T-helper 2 cell treated with Interferon-gamma antibody and Interleukin-4, amounts not matched to agents 5 μg/mL and 100 μg/mL, for 36 hours (primary cell): ENCODE measurements around the gene TEX11.
"Not testable (repeated sequence)": the region's sequence is repeated elsewhere in the genome, so short reads cannot be mapped to it uniquely, and the experiment has no call there.

ENCODE experiments used
- DNase-seq: peaks from one replicate; pipeline ENCODE4 v3.0.0; 2021; ENCODE audit warnings: low spot score
- H3K27ac Mint-ChIP-seq: one replicate; pipeline ENCODE4 v1.8.0; 2021; ENCODE audit warnings: mild to moderate bottlenecking, mixed read lengths
- H3K27me3 Mint-ChIP-seq: one replicate; pipeline ENCODE4 v1.8.0; 2021; ENCODE audit warnings: low read depth, mixed read lengths
- H3K36me3 Mint-ChIP-seq: one replicate; pipeline ENCODE4 v1.8.0; 2021; ENCODE audit warnings: low read depth, mixed read lengths
- H3K4me1 Mint-ChIP-seq: one replicate; pipeline ENCODE4 v1.8.0; 2021; ENCODE audit warnings: low read depth, mixed read lengths
- H3K4me3 Mint-ChIP-seq: one replicate; pipeline ENCODE4 v1.8.0; 2022; ENCODE audit warnings: mild to moderate bottlenecking, moderate library complexity, mixed read lengths
- H3K9me3 Mint-ChIP-seq: one replicate; pipeline ENCODE4 v1.8.0; 2021; ENCODE audit warnings: mixed read lengths

Gene TEX11

GRCh38 chrX:70527053-70527452 lies 381.5 kb downstream of the TEX11 start:
- H3K36me3 Mint-ChIP-seq, result no peaks in the 10 kb centered on the region
- no peaks in the 10 kb centered on the region for H3K9me3 Mint-ChIP-seq
- H3K4me1 Mint-ChIP-seq, result peaks cover 8% of the 10 kb centered on the region
- H3K27me3 Mint-ChIP-seq, result peaks cover 6% of the 10 kb centered on the region
- no peak overlapping the region for H3K27ac Mint-ChIP-seq
- DNase-seq, result no peak
- no peak overlapping the region for H3K4me3 Mint-ChIP-seq

DNA sequence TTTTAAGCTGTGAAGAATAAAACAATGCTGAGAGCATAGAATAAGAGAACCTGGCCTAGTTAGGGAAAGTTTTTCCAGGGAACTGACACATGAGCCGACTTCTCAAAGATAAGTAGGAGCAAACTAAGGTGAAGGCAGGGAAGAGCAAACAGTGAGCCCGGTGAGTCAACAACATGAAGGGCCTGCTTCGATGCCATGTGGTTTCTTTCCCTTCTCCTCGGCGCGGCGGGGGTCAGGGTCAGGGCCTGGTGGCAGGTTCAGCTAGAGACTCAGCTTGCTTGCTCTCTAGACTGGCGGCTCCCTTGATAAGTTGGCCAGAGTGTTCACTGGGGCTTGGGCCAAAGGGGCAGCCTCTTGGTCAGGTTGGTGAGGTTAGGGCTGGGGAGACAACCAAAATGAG lies 382.8 kb downstream of the TEX11 start:
- Mint-ChIP-seq H3K4me3 (no peak overlapping the region), H3K4me1 (peaks cover 8% of the 10 kb centered on the region), H3K27me3 (no peaks in the 10 kb centered on the region), H3K9me3 (no peaks in the 10 kb centered on the region), H3K27ac (no peak overlapping the region), H3K36me3 (no peaks in the 10 kb centered on the region)
- no peak for DNase-seq

DNA sequence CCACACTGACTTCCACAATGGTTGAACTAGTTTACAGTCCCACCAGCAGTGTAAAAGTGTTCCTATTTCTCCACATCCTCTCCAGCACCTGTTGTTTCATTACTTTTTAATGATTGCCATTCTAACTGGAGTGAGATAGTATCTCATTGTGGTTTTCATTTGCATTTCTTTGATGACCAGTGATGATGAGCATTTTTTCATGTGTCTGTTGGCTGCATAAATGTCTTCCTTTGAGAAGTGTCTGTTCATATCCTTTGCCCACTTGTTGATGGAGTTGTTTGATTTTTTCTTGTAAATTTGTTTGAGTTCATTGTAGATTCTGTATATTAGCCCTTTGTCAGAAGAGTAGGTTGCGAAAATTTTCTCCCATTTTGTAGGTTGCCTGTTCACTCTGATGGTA lies 392.8 kb downstream of the TEX11 start:
- H3K27ac Mint-ChIP-seq, DNase-seq, H3K36me3 Mint-ChIP-seq, H3K4me3 Mint-ChIP-seq, H3K4me1 Mint-ChIP-seq, H3K27me3 Mint-ChIP-seq, H3K9me3 Mint-ChIP-seq: not testable (repeated sequence)

DNA sequence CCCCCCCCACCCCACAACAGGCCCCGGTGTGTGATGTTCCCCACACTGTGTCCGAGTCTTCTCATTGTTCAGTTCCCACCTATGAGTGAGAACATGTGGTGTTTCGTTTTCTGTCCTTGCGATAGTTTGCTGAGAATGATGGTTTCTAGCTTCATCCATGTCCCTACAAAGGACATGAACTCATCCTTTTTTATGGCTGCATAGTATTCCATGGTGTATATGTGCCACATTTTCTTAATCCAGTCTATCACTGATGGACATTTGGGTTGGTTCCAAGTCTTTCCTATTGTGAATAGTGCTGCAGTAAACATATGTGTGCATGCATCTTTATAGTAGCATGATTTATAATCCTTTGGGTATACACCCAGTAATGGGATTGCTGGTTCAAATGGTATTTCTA lies 393.2 kb downstream of the TEX11 start:
- H3K4me3 Mint-ChIP-seq, DNase-seq, H3K9me3 Mint-ChIP-seq, H3K4me1 Mint-ChIP-seq, H3K27me3 Mint-ChIP-seq, H3K27ac Mint-ChIP-seq, H3K36me3 Mint-ChIP-seq: not testable (repeated sequence)

GRCh38 chrX:70509078-70509477 lies 399.4 kb downstream of the TEX11 start:
- no peaks in the 10 kb centered on the region for H3K9me3 Mint-ChIP-seq
- no peaks in the 10 kb centered on the region for H3K27me3 Mint-ChIP-seq
- H3K36me3 Mint-ChIP-seq, result no peaks in the 10 kb centered on the region
- DNase-seq, result no peak
- no peak overlapping the region for H3K27ac Mint-ChIP-seq
- peaks cover 27% of the 10 kb centered on the region for H3K4me1 Mint-ChIP-seq
- no peak overlapping the region for H3K4me3 Mint-ChIP-seq

- DNase-seq, result peak; percentile 31
- Mint-ChIP-seq H3K4me1 (peaks cover 27% of the 10 kb centered on the region), H3K9me3 (no peaks in the 10 kb centered on the region), H3K27ac (peak overlapping the region; percentile 27), H3K4me3 (peak overlapping the region; percentile 8), H3K36me3 (no peaks in the 10 kb centered on the region), H3K27me3 (no peaks in the 10 kb centered on the region)
Observed at GRCh38 chrX:70508296-70508911, 400.1 kb downstream of the TEX11 start.

- DNase-seq, result no peak
- no peak overlapping the region for H3K27ac Mint-ChIP-seq
- H3K4me1 Mint-ChIP-seq, result peaks cover 27% of the 10 kb centered on the region
- H3K9me3 Mint-ChIP-seq, result no peaks in the 10 kb centered on the region
- H3K27me3 Mint-ChIP-seq, result no peaks in the 10 kb centered on the region
- H3K4me3 Mint-ChIP-seq, result no peak overlapping the region
- H3K36me3 Mint-ChIP-seq, result no peaks in the 10 kb centered on the region
Observed at GRCh38 chrX:70505451-70505841, 403.1 kb downstream of the TEX11 start.

- Mint-ChIP-seq H3K4me1 (peaks cover 27% of the 10 kb centered on the region), H3K9me3 (no peaks in the 10 kb centered on the region), H3K4me3 (no peak overlapping the region), H3K27me3 (no peaks in the 10 kb centered on the region), H3K36me3 (no peaks in the 10 kb centered on the region), H3K27ac (peak overlapping the region; percentile 67)
- DNase-seq, result peak; percentile 47
Observed at GRCh38 chrX:70504772-70505450, 403.6 kb downstream of the TEX11 start.

- no peak overlapping the region for H3K4me3 Mint-ChIP-seq
- H3K27me3 Mint-ChIP-seq, result no peaks in the 10 kb centered on the region
- H3K27ac Mint-ChIP-seq, result no peak overlapping the region
- DNase-seq, result no peak
- H3K36me3 Mint-ChIP-seq, result peaks cover 10% of the 10 kb centered on the region
- H3K9me3 Mint-ChIP-seq, result no peaks in the 10 kb centered on the region
- H3K4me1 Mint-ChIP-seq, result peaks cover 11% of the 10 kb centered on the region
Observed at GRCh38 chrX:70500826-70501225, 407.7 kb downstream of the TEX11 start.

- Mint-ChIP-seq H3K27me3 (no peaks in the 10 kb centered on the region), H3K4me3 (no peak overlapping the region), H3K9me3 (no peaks in the 10 kb centered on the region), H3K27ac (no peak overlapping the region), H3K4me1 (no peaks in the 10 kb centered on the region), H3K36me3 (peaks cover 18% of the 10 kb centered on the region)
- DNase-seq, result no peak
Observed at GRCh38 chrX:70498129-70498528, 410.4 kb downstream of the TEX11 start.

DNA sequence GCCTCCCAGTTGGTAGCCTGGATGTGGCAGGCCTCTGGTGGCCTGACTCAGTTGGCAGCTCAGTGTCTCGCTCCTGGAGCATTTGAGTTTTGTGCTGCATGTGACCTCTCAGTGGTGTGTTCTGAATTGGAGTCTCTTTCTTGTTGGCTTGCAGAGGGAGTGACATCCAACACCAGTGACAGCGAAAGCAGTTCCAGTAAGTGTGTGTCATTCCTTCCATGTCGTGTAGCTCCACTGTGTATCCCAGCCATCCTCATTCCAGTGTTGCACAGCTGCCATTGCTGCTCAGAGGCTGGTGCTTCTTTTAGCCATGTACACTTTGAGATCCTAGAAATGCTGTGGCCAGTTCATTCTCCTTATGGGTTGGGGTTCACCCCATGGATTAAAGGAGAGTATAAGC lies 411.5 kb downstream of the TEX11 start:
- no peak for DNase-seq
- Mint-ChIP-seq H3K36me3 (peaks cover 25% of the 10 kb centered on the region), H3K9me3 (no peaks in the 10 kb centered on the region), H3K4me3 (no peak overlapping the region), H3K27ac (no peak overlapping the region), H3K27me3 (no peaks in the 10 kb centered on the region), H3K4me1 (no peaks in the 10 kb centered on the region)

- DNase-seq, result no peak
- H3K4me1 Mint-ChIP-seq, result no peaks in the 10 kb centered on the region
- H3K27ac Mint-ChIP-seq, result no peak overlapping the region
- no peaks in the 10 kb centered on the region for H3K27me3 Mint-ChIP-seq
- peaks cover 25% of the 10 kb centered on the region for H3K36me3 Mint-ChIP-seq
- H3K4me3 Mint-ChIP-seq, result no peak overlapping the region
- H3K9me3 Mint-ChIP-seq, result no peaks in the 10 kb centered on the region
Observed at GRCh38 chrX:70496491-70496890, 412.0 kb downstream of the TEX11 start.

DNA sequence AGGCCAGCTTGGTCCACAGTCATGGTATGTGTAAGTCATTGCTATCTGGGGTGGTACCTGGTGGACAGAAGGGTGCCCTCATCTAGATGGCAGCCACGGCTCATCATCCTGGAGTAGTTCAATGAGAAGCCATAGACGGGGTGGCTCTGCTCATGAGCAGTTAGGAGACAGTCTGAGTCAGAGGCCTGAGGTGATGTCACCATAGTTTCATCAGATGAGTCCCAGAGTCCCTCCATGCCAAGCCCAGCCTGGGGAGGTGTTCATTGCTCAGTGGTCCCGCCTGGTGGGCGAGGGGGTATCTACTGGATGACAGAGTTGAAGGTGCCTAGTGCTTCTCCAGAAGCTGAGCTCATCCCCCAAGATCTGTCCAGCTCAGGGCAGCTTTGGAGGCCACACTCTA lies 414.1 kb downstream of the TEX11 start:
- no peak for DNase-seq
- H3K27ac Mint-ChIP-seq, result peak overlapping the region; percentile 36
- H3K36me3 Mint-ChIP-seq, result peaks cover 23% of the 10 kb centered on the region

GRCh38 chrX:70488856-70489255 lies 419.7 kb downstream of the TEX11 start:
- no peak for DNase-seq
- Mint-ChIP-seq H3K4me3 (no peak overlapping the region), H3K9me3 (no peaks in the 10 kb centered on the region), H3K27ac (no peak overlapping the region), H3K27me3 (no peaks in the 10 kb centered on the region), H3K4me1 (no peaks in the 10 kb centered on the region), H3K36me3 (peaks cover 18% of the 10 kb centered on the region)

More for the DNA sequence above, 414.1 kb downstream of the TEX11 start:
- no peaks in the 10 kb centered on the region for H3K27me3 Mint-ChIP-seq
- no peak overlapping the region for H3K4me3 Mint-ChIP-seq
- no peaks in the 10 kb centered on the region for H3K4me1 Mint-ChIP-seq
- H3K9me3 Mint-ChIP-seq, result no peaks in the 10 kb centered on the region

GRCh38 chrX:70485466-70485865 lies 423.0 kb downstream of the TEX11 start:
- no peaks in the 10 kb centered on the region for H3K9me3 Mint-ChIP-seq
- no peaks in the 10 kb centered on the region for H3K4me1 Mint-ChIP-seq
- H3K4me3 Mint-ChIP-seq, result no peak overlapping the region
- H3K36me3 Mint-ChIP-seq, result peaks cover 14% of the 10 kb centered on the region
- DNase-seq, result no peak
- H3K27ac Mint-ChIP-seq, result no peak overlapping the region
- no peaks in the 10 kb centered on the region for H3K27me3 Mint-ChIP-seq
